Measurements from ENCODE around the gene NLRP13. TPM values are rescaled to one million over a fixed set of nuclear protein-coding genes. Genes with fewer than 3 reads are reported as not detected.
"Not testable (repeated sequence)": the region's sequence is repeated elsewhere in the genome, so short reads cannot be mapped to it uniquely, and the experiment has no call there.

NLRP13 gene
- total and polyA plus RNA-seq, 10 of the 15 experiments (the other 5 are each of a cell fraction or from before 2014, with no cell fraction given) = 0.37 TPM; not detected in 9

GRCh38 chr19:55930996-55931515, 1.1 kb downstream of the NLRP13 start:
- ChIA-PET SMC1A (ENCODE audit: uncharacterized antibody, unreplicated experiment) (no interaction called here), CTCF (no interaction called here), POLR2A (no interaction called here), RAD21 (ENCODE audit: unreplicated experiment) (no interaction called here)
- intact Hi-C loops (cut with micrococcal nuclease; ENCODE audit: unreplicated experiment) (no loop called here), in situ Hi-C loops (cut with MboI) (no loop called here)
- no peak overlapping the region for H2AFZ ChIP-seq (ENCODE audit: control insufficient read depth, low read depth, low read length)
- no peaks in the 10 kb centered on the region for H4K20me1 ChIP-seq (ENCODE audit: control insufficient read depth, insufficient read depth)
- H3K4me1 ChIP-seq (ENCODE audit: control insufficient read depth, insufficient read depth, low read length) = no peaks in the 10 kb centered on the region
- TF ChIP-seq SPI1 (IDR thresholded peaks at IDR 0.05; ENCODE audit: borderline replicate concordance, insufficient read depth, low read depth, low read length) (peak; percentile 30; the same call in 1 of the 2 replicates), YY1 (IDR thresholded peaks at IDR 0.05; ENCODE audit: low read depth, low read length) (no peak)
- no TSS peak for BruUV-seq (replicated peaks)
- H3K27me3 ChIP-seq (replicated peaks in 1 of 2; ENCODE audit: control insufficient read depth in 2 of 2, insufficient read depth in 2 of 2, low read length in 1 of 2) = no peaks in the 10 kb centered on the region
- H3K36me3 ChIP-seq (ENCODE audit: control insufficient read depth in 2 of 2, insufficient read depth in 2 of 2, low read length in 1 of 2) = no peaks in the 10 kb centered on the region
- no peak overlapping the region for H3K4me3 ChIP-seq
- ATAC-seq (no peak), DNase-seq (ENCODE audit: low read depth, low spot score) (peak; percentile 35), FAIRE-seq (no peak)
- no peaks in the 10 kb centered on the region; the same call in 2 of the 3 replicates for H3K9me3 ChIP-seq (replicated peaks; ENCODE audit: control insufficient read depth, insufficient read depth, low read length)
- H3K79me2 ChIP-seq (ENCODE audit: control insufficient read depth, insufficient read depth, low read length) = no peaks in the 10 kb centered on the region
- no peak overlapping the region for H3K27ac ChIP-seq (ENCODE audit: control insufficient read depth, insufficient read depth)
- no peak overlapping the region for H3K4me2 ChIP-seq (ENCODE audit: control insufficient read depth, insufficient read depth)
- H3K9ac ChIP-seq (ENCODE audit: control insufficient read depth, insufficient read depth, low read length) = no peak overlapping the region
- WGBS (ENCODE audit: insufficient coverage, insufficient replicate concordance, low lambda C conversion rate, missing lambda C conversion rate) = 6% methylated on average over 14 of the region's 14 CpGs

GRCh38 chr19:55929258-55929657, 2.9 kb downstream of the NLRP13 start:
- in situ Hi-C loops (cut with MboI); H3K4me3 ChIP-seq; H3K27me3 ChIP-seq (replicated peaks in 1 of 2; ENCODE audit: control insufficient read depth in 2 of 2, insufficient read depth in 2 of 2, low read length in 1 of 2); BruUV-seq (replicated peaks); FAIRE-seq; CTCF ChIA-PET; H3K36me3 ChIP-seq (ENCODE audit: control insufficient read depth in 2 of 2, insufficient read depth in 2 of 2, low read length in 1 of 2); ATAC-seq; RAD21 ChIA-PET (ENCODE audit: unreplicated experiment); H3K79me2 ChIP-seq (ENCODE audit: control insufficient read depth, insufficient read depth, low read length); H3K4me2 ChIP-seq (ENCODE audit: control insufficient read depth, insufficient read depth); H3K4me1 ChIP-seq (ENCODE audit: control insufficient read depth, insufficient read depth, low read length); H4K20me1 ChIP-seq (ENCODE audit: control insufficient read depth, insufficient read depth); intact Hi-C loops (cut with micrococcal nuclease; ENCODE audit: unreplicated experiment); DNase-seq (ENCODE audit: low read depth, low spot score); H3K27ac ChIP-seq (ENCODE audit: control insufficient read depth, insufficient read depth); H3K9ac ChIP-seq (ENCODE audit: control insufficient read depth, insufficient read depth, low read length); H2AFZ ChIP-seq (ENCODE audit: control insufficient read depth, low read depth, low read length); POLR2A ChIA-PET; H3K9me3 ChIP-seq (replicated peaks; ENCODE audit: control insufficient read depth, insufficient read depth, low read length); SMC1A ChIA-PET (ENCODE audit: uncharacterized antibody, unreplicated experiment): not testable (repeated sequence)
- WGBS (ENCODE audit: insufficient coverage, insufficient replicate concordance, low lambda C conversion rate, missing lambda C conversion rate) = 77% methylated on average over 5 of the region's 5 CpGs
